GM20000 (cell line): ENCODE data around the gene CDK14.
"Not testable (repeated sequence)": the region's sequence is repeated elsewhere in the genome, so short reads cannot be mapped to it uniquely, and the experiment has no call there.

ENCODE experiments used
- DNase-seq: peaks from one replicate; pipeline ENCODE4 v3.0.0; 2012; ENCODE audit warnings: low spot score
- TF ChIP-seq, protein P1 (sequence below): IDR thresholded peaks from 2 replicates; pipeline ENCODE4 v1.5.1; 2012; ENCODE audit warnings: mild to moderate bottlenecking, control low read depth; ENCODE audit errors: extremely low read depth, missing control alignments

Gene CDK14

DNA sequence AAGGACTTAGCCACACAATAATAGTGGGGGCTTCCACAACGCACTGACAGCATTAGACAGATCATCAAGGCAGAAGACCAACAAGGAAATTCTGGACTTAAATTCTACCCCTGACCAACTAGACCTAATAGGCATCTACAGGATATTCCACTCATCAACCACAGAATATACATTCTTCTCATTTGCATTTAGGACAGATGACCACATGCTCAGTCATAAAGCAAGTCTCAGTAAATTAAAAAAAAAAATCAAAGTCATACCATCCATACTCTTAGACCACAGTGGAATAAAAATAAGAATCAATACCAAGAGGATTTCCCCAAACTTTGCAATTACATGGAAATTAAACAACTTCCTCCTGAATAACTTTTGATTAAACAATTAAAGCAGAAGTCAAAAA lies 155.9 kb downstream of the CDK14 start:
- TF ChIP-seq, protein P1, sequence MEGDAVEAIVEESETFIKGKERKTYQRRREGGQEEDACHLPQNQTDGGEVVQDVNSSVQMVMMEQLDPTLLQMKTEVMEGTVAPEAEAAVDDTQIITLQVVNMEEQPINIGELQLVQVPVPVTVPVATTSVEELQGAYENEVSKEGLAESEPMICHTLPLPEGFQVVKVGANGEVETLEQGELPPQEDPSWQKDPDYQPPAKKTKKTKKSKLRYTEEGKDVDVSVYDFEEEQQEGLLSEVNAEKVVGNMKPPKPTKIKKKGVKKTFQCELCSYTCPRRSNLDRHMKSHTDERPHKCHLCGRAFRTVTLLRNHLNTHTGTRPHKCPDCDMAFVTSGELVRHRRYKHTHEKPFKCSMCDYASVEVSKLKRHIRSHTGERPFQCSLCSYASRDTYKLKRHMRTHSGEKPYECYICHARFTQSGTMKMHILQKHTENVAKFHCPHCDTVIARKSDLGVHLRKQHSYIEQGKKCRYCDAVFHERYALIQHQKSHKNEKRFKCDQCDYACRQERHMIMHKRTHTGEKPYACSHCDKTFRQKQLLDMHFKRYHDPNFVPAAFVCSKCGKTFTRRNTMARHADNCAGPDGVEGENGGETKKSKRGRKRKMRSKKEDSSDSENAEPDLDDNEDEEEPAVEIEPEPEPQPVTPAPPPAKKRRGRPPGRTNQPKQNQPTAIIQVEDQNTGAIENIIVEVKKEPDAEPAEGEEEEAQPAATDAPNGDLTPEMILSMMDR, result no peak
- no peak for DNase-seq

DNA sequence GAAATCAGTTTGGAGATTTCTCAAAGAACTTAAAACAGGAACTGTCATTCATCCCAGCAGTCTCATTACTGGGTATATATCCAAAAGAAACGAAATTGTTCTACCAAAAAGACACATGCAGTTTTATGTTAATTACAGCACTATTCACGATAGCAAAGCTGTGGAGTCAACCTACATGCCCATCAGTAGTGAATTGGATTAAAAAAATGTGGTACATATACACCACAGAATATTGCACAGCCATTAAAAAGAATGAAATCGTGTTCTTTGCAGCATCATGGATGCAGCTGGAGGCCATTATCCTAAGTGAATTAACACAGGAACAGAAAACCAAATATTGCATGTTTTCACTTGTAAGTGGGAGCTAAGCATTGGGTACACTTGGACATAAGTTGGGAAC lies 158.9 kb downstream of the CDK14 start:
- DNase-seq, result no peak
- TF ChIP-seq, protein P1, result no peak

DNA sequence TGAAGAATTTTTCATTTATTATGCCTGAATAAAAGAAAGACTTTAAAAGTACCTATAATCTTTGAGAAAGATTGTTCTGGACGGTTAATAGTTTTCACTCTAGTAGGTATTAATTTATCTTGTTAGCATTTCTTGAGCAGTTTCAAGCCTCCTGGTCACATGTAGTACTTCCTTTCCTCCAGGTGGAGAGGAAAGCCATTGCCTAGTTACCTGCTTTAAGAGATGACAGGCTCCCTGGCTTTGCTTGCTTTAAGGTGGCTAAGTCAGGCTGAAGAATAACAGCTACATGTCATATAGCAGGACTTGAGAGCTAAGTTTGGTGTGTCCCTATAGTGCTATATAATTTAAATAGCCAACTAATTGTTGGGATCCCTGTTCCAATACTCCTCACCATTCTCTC lies 160.2 kb downstream of the CDK14 start:
- DNase-seq, result no peak
- TF ChIP-seq, protein P1, result no peak

DNA sequence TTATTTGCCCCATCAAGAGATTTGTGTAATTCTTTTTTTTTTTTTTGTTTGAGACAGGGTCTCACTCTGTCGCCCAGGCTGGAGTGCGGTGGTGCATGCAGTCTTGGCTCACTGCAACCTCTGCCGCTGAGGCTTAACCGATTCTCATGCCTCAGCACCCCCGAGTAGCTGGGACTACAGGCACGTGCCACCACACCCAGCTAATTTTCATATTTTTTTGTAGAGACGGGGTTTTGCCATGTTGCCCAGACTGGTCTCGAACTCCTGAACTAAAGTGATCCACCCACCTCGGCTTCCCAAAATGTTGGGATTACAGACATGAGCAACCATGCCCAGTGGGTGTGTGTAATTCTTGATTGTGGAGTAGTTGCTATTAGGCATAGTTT lies 161.4 kb downstream of the CDK14 start:
- DNase-seq, result not testable (repeated sequence)

DNA sequence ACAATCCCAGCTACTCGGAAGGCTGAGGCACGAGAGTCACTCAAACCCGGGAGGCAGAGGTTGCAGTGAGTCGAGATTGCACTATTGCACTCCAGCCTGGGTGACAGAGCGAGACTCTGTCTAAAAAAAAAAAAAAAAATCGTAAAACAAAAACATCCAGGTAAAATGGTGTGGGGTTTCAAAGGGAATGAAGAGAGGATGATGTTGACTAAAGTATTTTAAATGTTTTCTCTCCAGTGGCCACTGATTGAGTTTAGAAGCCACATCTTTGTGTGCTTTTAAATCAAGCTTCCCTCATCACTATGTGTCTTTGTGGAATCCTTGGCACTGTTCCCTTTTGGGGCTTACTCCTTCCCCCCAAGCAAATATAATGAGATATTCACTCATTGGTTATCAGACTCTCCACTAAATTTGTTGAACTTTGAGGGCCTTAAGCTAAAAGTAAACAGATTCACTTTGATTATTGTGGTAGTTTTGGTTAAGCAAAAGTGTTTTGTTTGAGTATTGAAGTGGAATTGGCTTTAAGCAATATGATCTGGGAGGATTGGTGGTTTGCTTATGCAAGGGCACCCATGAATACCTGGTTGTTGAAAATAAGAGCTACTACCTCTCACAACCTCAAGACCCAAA lies 162.9 kb downstream of the CDK14 start:
- no peak for DNase-seq
- TF ChIP-seq, protein P1, result no peak

DNA sequence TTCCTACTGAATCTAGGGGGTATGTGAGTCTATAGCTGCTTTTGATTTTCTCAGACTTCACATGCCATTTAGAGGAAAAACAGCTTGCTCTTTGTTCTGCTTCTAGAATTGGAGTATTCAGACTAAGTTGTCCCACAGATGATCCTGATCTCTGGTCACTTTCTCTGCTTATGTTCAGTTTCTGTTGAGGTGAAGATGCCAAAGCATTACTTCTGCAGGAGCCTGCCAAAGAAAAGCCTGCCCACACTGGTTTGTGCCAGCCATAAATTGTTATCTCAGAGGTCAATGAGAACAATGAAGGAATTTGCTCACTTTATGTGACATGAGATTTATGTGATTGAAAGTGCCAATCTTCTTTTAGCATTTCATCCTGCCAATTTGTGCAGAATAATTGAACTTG lies 163.6 kb downstream of the CDK14 start:
- TF ChIP-seq, protein P1, result no peak
- DNase-seq, result no peak

DNA sequence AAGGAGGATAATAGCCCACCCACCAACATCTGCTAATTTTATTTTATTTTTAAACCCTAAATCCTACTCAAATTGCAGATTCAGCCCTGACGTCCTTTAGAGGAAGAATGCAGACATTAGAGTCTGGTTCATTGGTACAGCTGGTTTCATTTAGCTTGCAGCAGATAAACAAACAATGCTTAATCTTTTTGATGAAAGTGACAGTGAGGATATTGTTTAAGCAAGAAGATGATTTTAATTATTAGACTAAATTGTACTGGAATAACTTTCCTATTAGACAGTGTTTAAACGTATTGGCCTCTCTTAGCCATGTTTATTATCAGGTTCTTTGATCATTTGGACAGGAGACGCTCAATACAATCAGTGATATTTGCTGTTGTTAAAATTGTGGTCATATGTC lies 164.8 kb downstream of the CDK14 start:
- TF ChIP-seq, protein P1, result no peak
- DNase-seq, result no peak

DNA sequence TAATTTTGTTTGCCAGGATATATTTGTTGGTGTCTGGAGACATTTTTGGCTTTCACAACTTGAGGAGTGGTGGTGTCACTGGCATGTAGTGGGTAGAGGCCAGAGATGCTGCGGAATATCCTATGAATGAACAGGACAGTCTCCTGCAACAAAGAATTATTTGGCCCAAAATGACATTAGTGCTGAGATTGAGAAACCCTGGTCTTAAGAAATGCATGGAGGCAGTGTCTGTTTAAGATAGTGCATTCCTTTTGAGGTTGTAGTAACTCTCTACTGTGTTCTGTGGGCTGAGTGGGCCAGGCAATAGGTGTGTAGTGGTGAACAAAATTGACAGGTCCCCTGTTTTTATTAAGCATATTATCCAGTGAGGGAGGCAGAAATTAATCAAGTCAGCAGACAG lies 165.5 kb downstream of the CDK14 start:
- DNase-seq, result no peak
- TF ChIP-seq, protein P1, result no peak
